ENCODE results near the gene SPR.

GRCh38 chr2:72862239-72862988 is 24.8 kb upstream of the SPR start:
- TF ChIP-seq CTCF (conservative IDR thresholded peaks at IDR 0.05; ENCODE audit: low read length) (peak; percentile 93), EZH2phosphoT487 (IDR thresholded peaks at IDR 0.05; ENCODE audit: borderline replicate concordance) (no peak)

Measured in Loucy (cell line).